HepG2 (cell line): Measurements from ENCODE around the gene FKBP5. TPM values are rescaled to one million over a fixed set of nuclear protein-coding genes. Genes with fewer than 3 reads are reported as not detected.

Experiments
- ATAC-seq: fragments of 200-7000 bp; cut with Tn5 transposase; 3 replicates; pipeline ENCODE4 v1.9.1; 2020; ENCODE audit warnings: mild to moderate bottlenecking, moderate library complexity
- BruUV-seq: library from RNA; stranded (reverse); fragments of 400-500 nt; replicated peaks from 2 replicates; lab custom pipeline; 2021; lab: Mats Ljungman, UMichigan
- CTCF ChIA-PET: fragments of 300-600 bp; formaldehyde crosslinking; extraction: SDS; loops from one replicate; lab custom pipeline; 2021; ENCODE audit warnings: low total read pairs, inconsistent platforms, low intra/inter-chr PET ratio; lab: Yijun Ruan, JAX
- POLR2A ChIA-PET: fragments of 350-600 bp; sonication (Branson Sonifier 250); formaldehyde crosslinking; loops from one replicate; lab custom pipeline; 2020; ENCODE audit warnings: antibody characterized with exemption, inconsistent platforms; lab: Yijun Ruan, JAX
- DNase-seq: peaks from one replicate; pipeline ENCODE4 v3.0.0-alpha.2; 2015; ENCODE audit warnings: low spot score
- FAIRE-seq: peaks from 3 replicates; lab custom pipeline; 2011; peaks lifted over from hg19 to GRCh38; lab: Jason Lieb, UNC
- H2AFZ ChIP-seq: one replicate; pipeline ENCODE4 v1.6.1; 2011; ENCODE audit warnings: low read length, inconsistent platforms
- H3K27ac ChIP-seq: fragments of 300-600 bp; 3 replicates; pipeline ENCODE4 v1.8.0; 2011; ENCODE audit warnings: mixed run types, mild to moderate bottlenecking, mixed read lengths, low read length, inconsistent platforms; ENCODE audit not compliant: insufficient read depth; ENCODE audit errors: extremely low read length
- H3K27me3 ChIP-seq, 2 experiments: fragments of 200-600 bp in 1 of 2; 2 replicates in 1 of 2; 3 replicates in 1 of 2; pipeline versions ENCODE4 v1.6.0 to v1.8.0; 2011; ENCODE audit warnings: low read length in 2 of 2, mild to moderate bottlenecking in 2 of 2, moderate library complexity in 2 of 2, inconsistent platforms in 1 of 2; ENCODE audit not compliant: insufficient read depth in 2 of 2, control insufficient read depth in 1 of 2
- H3K36me3 ChIP-seq, 2 experiments: fragments of 200-600 bp in 1 of 2; replicated peaks in 1 of 2; 2 replicates in 1 of 2; 3 replicates in 1 of 2; pipeline versions ENCODE4 v1.5.1 to v1.8.0; 2011; ENCODE audit warnings: low read length in 2 of 2, inconsistent platforms in 1 of 2; ENCODE audit not compliant: insufficient read depth in 2 of 2, control insufficient read depth in 1 of 2
- H3K4me1 ChIP-seq: 2 replicates; pipeline ENCODE4 v1.5.1; 2012; ENCODE audit warnings: low read length, inconsistent platforms; ENCODE audit not compliant: insufficient read depth
- H3K4me2 ChIP-seq: 2 replicates; pipeline ENCODE4 v1.6.0; 2011; ENCODE audit warnings: low read depth, low read length, inconsistent platforms
- H3K4me3 ChIP-seq, 3 experiments: fragments of 200-600 bp in 1 of 3; sonication (generic), shearing (Covaris generic) in 1 of 3; replicated peaks in 1 of 3; 2 replicates each; pipeline ENCODE4 v1.5.1; 2011 to 2016; ENCODE audit warnings: low read length in 3 of 3, inconsistent platforms in 2 of 3, low read depth in 2 of 3, mild to moderate bottlenecking in 2 of 3, control low read depth in 1 of 3, mixed read lengths in 1 of 3; ENCODE audit not compliant: insufficient read depth in 1 of 3
- H3K79me2 ChIP-seq: one replicate; pipeline ENCODE4 v1.6.1; 2011; ENCODE audit warnings: low read length, inconsistent platforms; ENCODE audit not compliant: insufficient read depth
- H3K9ac ChIP-seq: 2 replicates; pipeline ENCODE4 v1.6.0; 2011; ENCODE audit warnings: mild to moderate bottlenecking, low read depth, low read length, inconsistent platforms; ENCODE audit not compliant: insufficient read depth
- H3K9me3 ChIP-seq: 2 replicates; pipeline ENCODE4 v1.5.1; 2012; ENCODE audit warnings: mild to moderate bottlenecking, low read length
- H4K20me1 ChIP-seq: 2 replicates; pipeline ENCODE4 v1.6.0; 2011; ENCODE audit warnings: inconsistent platforms, mild to moderate bottlenecking, low read length, moderate library complexity; ENCODE audit not compliant: insufficient read depth
- CENPX ChIP-seq: sonication (generic); formaldehyde crosslinking; IDR thresholded peaks from 2 replicates; pipeline ENCODE4 v1.9.0; 2021; ENCODE audit warnings: mild to moderate bottlenecking, missing genetic modification reagents, moderate library complexity
- GMEB2 ChIP-seq: IDR thresholded peaks from 2 replicates; pipeline ENCODE4 v1.6.1; 2016; ENCODE audit warnings: missing biosample characterization, missing genetic modification reagents, low read depth
- KAT8 ChIP-seq: IDR thresholded peaks from 2 replicates; pipeline ENCODE4 v1.6.1; 2016; ENCODE audit warnings: missing genetic modification reagents, missing compliant biosample characterization
- POLR2AphosphoS2 ChIP-seq: IDR thresholded peaks from 2 replicates; pipeline ENCODE4 v1.6.1; 2011; ENCODE audit warnings: low read depth, low read length, improper control_type of control experiment
- RORA ChIP-seq: sonication (generic); formaldehyde crosslinking; IDR thresholded peaks from 2 replicates; pipeline ENCODE4 v1.5.0; 2020; ENCODE audit warnings: mild to moderate bottlenecking, missing genetic modification reagents, moderate library complexity
- SNAPC2 ChIP-seq: sonication (generic); formaldehyde crosslinking; IDR thresholded peaks from 2 replicates; pipeline ENCODE4 v1.8.1; 2022; ENCODE audit warnings: mild to moderate bottlenecking, missing genetic modification reagents
- U2AF2 ChIP-seq: fragments of 200-400 bp; formaldehyde crosslinking; IDR thresholded peaks from 2 replicates; pipeline ENCODE4 v1.6.1; 2017; ENCODE audit warnings: low read depth, mild to moderate bottlenecking, low read length
- ZNF143 ChIP-seq: sonication (generic); formaldehyde crosslinking; IDR thresholded peaks from 2 replicates; pipeline ENCODE4 v1.4.0; 2020; ENCODE audit warnings: missing genetic modification reagents
- ZSCAN31 ChIP-seq: sonication (generic); formaldehyde crosslinking; IDR thresholded peaks from 2 replicates; pipeline ENCODE4 v1.5.0; 2020; ENCODE audit warnings: low read depth, mild to moderate bottlenecking, missing genetic modification reagents
- WGBS: methylation state at CpG from one replicate; pipeline ENCODE4 v1.1.6; 2017; ENCODE audit warnings: low lambda C conversion rate; 5-methylcytosine and 5-hydroxymethylcytosine counted together
- in situ Hi-C: cut with HindIII; loops from 2 replicates; pipeline ENCODE4 v1.10.0; 2017; ENCODE audit warnings: low pct_unique_long_range_greater_than_20kb; ENCODE audit not compliant: extremely low pct_ligation_motif_present
- intact Hi-C: fragments of 100-400 bp; cut with micrococcal nuclease; formaldehyde crosslinking; loops from one replicate; pipeline ENCODE4 v1.10.0; 2022; ENCODE audit not compliant: unreplicated experiment
- polyA plus RNA-seq, 8 experiments: library from polyadenylated mRNA; depleted of rRNA in 3 of 8; stranded (reverse) in 7 of 8; unstranded in 1 of 8; fragments of >200 nt; fragmentation: Illumina TruSeq in 4 of 8; extraction: Trizol in 4 of 8; gene quantifications; 2 replicates each; pipeline versions ENCODE4 v1.2.1 to v1.2.3, GENCODE V29; 2011 to 2016; ENCODE audit warnings: low read depth in 4 of 8, missing spikeins in 1 of 8, mixed read lengths in 1 of 8; ENCODE audit not compliant: insufficient read depth in 1 of 8
- total RNA-seq, 5 experiments: library from RNA; depleted of rRNA; stranded (reverse); fragments of >200 nt; fragmentation: Illumina TruSeq; extraction: Trizol; gene quantifications; 2 replicates each; pipeline ENCODE4 v1.2.3, GENCODE V29; 2016; ENCODE audit warnings: low read depth in 1 of 5

Gene FKBP5
- total and polyA plus RNA-seq, 2 of the 13 experiments (the other 11 are each of a cell fraction or from before 2014, with no cell fraction given): 8.0 to 17.4 TPM

- Histone ChIP-seq H3K79me2 (no peaks in the 10 kb centered on the region), H4K20me1 (no peaks in the 10 kb centered on the region), H3K27me3 (peaks cover 0 to 32% of the 10 kb centered on the region in 2 experiments; a peak in 2 of 5 replicates), H3K36me3 (no peaks in the 10 kb centered on the region), H3K9me3 (no peaks in the 10 kb centered on the region), H2AFZ (no peak overlapping the region), H3K4me3 (no peak overlapping the region), H3K9ac (no peak overlapping the region), H3K27ac (no peak overlapping the region), H3K4me1 (no peaks in the 10 kb centered on the region), H3K4me2 (no peak overlapping the region)
- WGBS: 19% methylated on average over 11 of the region's 11 CpGs
- POLR2A ChIA-PET: no interaction called here
- in situ Hi-C loops: no loop called here
- CTCF ChIA-PET: no interaction called here
- intact Hi-C loops: no loop called here
- BruUV-seq: no TSS peak
- ATAC-seq (no peak), DNase-seq (no peak), FAIRE-seq (no peak)
- TF ChIP-seq RORA (CRISPR knock-in tag) (no peak), ZNF143 (CRISPR knock-in tag) (no peak), SNAPC2 (no peak), GMEB2 (CRISPR knock-in tag) (no peak), KAT8 (CRISPR knock-in tag) (no peak), U2AF2 (no peak), ZSCAN31 (CRISPR knock-in tag) (no peak), CENPX (CRISPR knock-in tag) (no peak), POLR2AphosphoS2 (no peak)
Measured at GRCh38 chr6:35534407-35535170, 154.1 kb downstream of the FKBP5 start.
